OCI-LY1 (cell line): ENCODE data around the gene DLG1.
"Not testable (repeated sequence)": the region's sequence is repeated elsewhere in the genome, so short reads cannot be mapped to it uniquely, and the experiment has no call there.

ENCODE experiments used
- H2AFZ ChIP-seq: fragments of 200-600 bp; sonication (generic), shearing (Covaris generic); 2 replicates; pipeline ENCODE4 v1.6.0; 2014; ENCODE audit warnings: antibody characterized with exemption, mild to moderate bottlenecking, low read length
- H3F3A ChIP-seq: fragments of 200-600 bp; sonication (generic), shearing (Covaris generic); 2 replicates; pipeline ENCODE4 v1.6.0; 2014; ENCODE audit warnings: mild to moderate bottlenecking, antibody characterized with exemption, low read length, moderate library complexity; ENCODE audit not compliant: insufficient read depth
- H3K27ac ChIP-seq: fragments of 200-600 bp; sonication (generic); 2 replicates; pipeline ENCODE4 v1.5.1; 2014; ENCODE audit warnings: low read length, mixed run types, mild to moderate bottlenecking, low read depth; ENCODE audit not compliant: poor library complexity, severe bottlenecking
- H3K27me3 ChIP-seq: fragments of 200-600 bp; sonication (generic); 2 replicates; pipeline ENCODE4 v1.6.0; 2014; ENCODE audit warnings: antibody characterized with exemption, mild to moderate bottlenecking, low read length, moderate library complexity; ENCODE audit not compliant: insufficient read depth
- H3K36me3 ChIP-seq: fragments of 200-600 bp; sonication (generic); 2 replicates; pipeline ENCODE4 v1.6.1; 2014; ENCODE audit warnings: mild to moderate bottlenecking, antibody characterized with exemption, low read length, moderate library complexity, mixed read lengths; ENCODE audit not compliant: insufficient read depth
- H3K4me1 ChIP-seq: fragments of 200-600 bp; sonication (generic); 2 replicates; pipeline ENCODE4 v1.5.1; 2014; ENCODE audit warnings: mild to moderate bottlenecking, low read length, moderate library complexity; ENCODE audit not compliant: insufficient read depth, severe bottlenecking
- H3K4me2 ChIP-seq: fragments of 200-600 bp; sonication (generic), shearing (Covaris generic); 2 replicates; pipeline ENCODE4 v1.6.1; 2014; ENCODE audit warnings: low read length
- H3K4me3 ChIP-seq: fragments of 200-600 bp; sonication (generic); 2 replicates; pipeline ENCODE4 v1.5.1; 2014; ENCODE audit warnings: low read length, low read depth, mild to moderate bottlenecking, mixed read lengths; ENCODE audit not compliant: poor library complexity, severe bottlenecking
- H3K79me2 ChIP-seq: fragments of 200-600 bp; shearing (Covaris generic); 2 replicates; pipeline ENCODE4 v1.6.1; 2016; ENCODE audit warnings: mixed run types, low read length, mixed read lengths; ENCODE audit not compliant: insufficient read depth
- H3K9ac ChIP-seq: fragments of 200-600 bp; sonication (generic), shearing (Covaris generic); 2 replicates; pipeline ENCODE4 v1.6.1; 2014; ENCODE audit warnings: mild to moderate bottlenecking, low read length, mixed read lengths
- H3K9me2 ChIP-seq: fragments of 200-600 bp; sonication (generic), shearing (Covaris generic); 2 replicates; pipeline ENCODE4 v1.6.1; 2014; ENCODE audit warnings: low read depth, mild to moderate bottlenecking, low read length, mixed read lengths
- H3K9me3 ChIP-seq: fragments of 200-600 bp; shearing (Covaris generic); 2 replicates; pipeline ENCODE4 v1.6.1; 2014; ENCODE audit warnings: low read length, mixed read lengths
- H4K20me1 ChIP-seq: fragments of 200-600 bp; sonication (generic), shearing (Covaris generic); 2 replicates; pipeline ENCODE4 v1.6.0; 2016; ENCODE audit warnings: mild to moderate bottlenecking, low read length; ENCODE audit not compliant: insufficient read depth
- CTCF ChIP-seq: fragments of 200-600 bp; sonication (generic), shearing (Covaris generic); IDR thresholded peaks from 2 replicates; pipeline ENCODE4 v1.5.1; 2017; ENCODE audit warnings: mild to moderate bottlenecking, antibody characterized with exemption, low read length, moderate library complexity, mixed read lengths
- EZH2 ChIP-seq: fragments of 200-600 bp; sonication (generic), shearing (Covaris generic); IDR thresholded peaks from 2 replicates; pipeline ENCODE4 v1.8.0; 2017; ENCODE audit warnings: borderline replicate concordance, mixed run types, mild to moderate bottlenecking, antibody characterized with exemption, low read length, moderate library complexity, mixed read lengths

The DLG1 gene

GRCh38 chr3:197202694-197203093, 95.7 kb downstream of the DLG1 start:
- no peaks in the 10 kb centered on the region for H3K36me3 ChIP-seq
- H3K27ac ChIP-seq = no peak overlapping the region
- H3K9ac ChIP-seq = no peak overlapping the region
- no peaks in the 10 kb centered on the region for H4K20me1 ChIP-seq
- H3K4me2 ChIP-seq = no peak overlapping the region
- TF ChIP-seq EZH2 = no peak
- TF ChIP-seq CTCF = no peak
- no peak overlapping the region for H3K4me3 ChIP-seq
- no peaks in the 10 kb centered on the region for H3K9me2 ChIP-seq
- no peak overlapping the region for H2AFZ ChIP-seq
- H3K9me3 ChIP-seq = no peaks in the 10 kb centered on the region
- peaks cover 18% of the 10 kb centered on the region for H3K4me1 ChIP-seq
- peaks cover 96% of the 10 kb centered on the region for H3K79me2 ChIP-seq
- H3K27me3 ChIP-seq = no peaks in the 10 kb centered on the region
- no peaks in the 10 kb centered on the region for H3F3A ChIP-seq

- H3K4me3 ChIP-seq = no peak overlapping the region
- no peak for TF ChIP-seq CTCF
- no peak for TF ChIP-seq EZH2
Measured at GRCh38 chr3:197201791-197202452, 96.5 kb downstream of the DLG1 start.

GRCh38 chr3:197200856-197201255, 97.6 kb downstream of the DLG1 start:
- H3K9ac ChIP-seq, H3K9me2 ChIP-seq, H3K9me3 ChIP-seq, H4K20me1 ChIP-seq, H3K36me3 ChIP-seq, H3K4me3 ChIP-seq, H3F3A ChIP-seq, H3K27me3 ChIP-seq, H3K4me2 ChIP-seq, H3K27ac ChIP-seq, H2AFZ ChIP-seq: not testable (repeated sequence)
- Histone ChIP-seq H3K79me2 (peaks cover 93% of the 10 kb centered on the region), H3K4me1 (peaks cover 18% of the 10 kb centered on the region)

More at GRCh38 chr3:197201791-197202452, 96.5 kb downstream of the DLG1 start:
- H3K36me3 ChIP-seq = no peaks in the 10 kb centered on the region
- no peak overlapping the region for H3K9ac ChIP-seq
- no peaks in the 10 kb centered on the region for H3K9me3 ChIP-seq
- no peak overlapping the region for H3K27ac ChIP-seq
- H3K9me2 ChIP-seq = no peaks in the 10 kb centered on the region
- no peak overlapping the region for H3K4me2 ChIP-seq
- H4K20me1 ChIP-seq = no peaks in the 10 kb centered on the region
- H3F3A ChIP-seq = no peaks in the 10 kb centered on the region
- H3K27me3 ChIP-seq = no peaks in the 10 kb centered on the region
- peaks cover 96% of the 10 kb centered on the region for H3K79me2 ChIP-seq
- peaks cover 18% of the 10 kb centered on the region for H3K4me1 ChIP-seq
- no peak overlapping the region for H2AFZ ChIP-seq

GRCh38 chr3:197197334-197197733, 101.1 kb downstream of the DLG1 start:
- H3K36me3 ChIP-seq = no peaks in the 10 kb centered on the region
- H4K20me1 ChIP-seq = no peaks in the 10 kb centered on the region
- TF ChIP-seq EZH2 = no peak
- no peak for TF ChIP-seq CTCF
- H3K79me2 ChIP-seq = peaks cover 77% of the 10 kb centered on the region
- H3F3A ChIP-seq = no peaks in the 10 kb centered on the region
- H3K27ac ChIP-seq = no peak overlapping the region
- no peaks in the 10 kb centered on the region for H3K27me3 ChIP-seq
- no peak overlapping the region for H3K4me2 ChIP-seq
- H3K9ac ChIP-seq = no peak overlapping the region
- no peaks in the 10 kb centered on the region for H3K9me2 ChIP-seq
- no peaks in the 10 kb centered on the region for H3K4me1 ChIP-seq
- H3K4me3 ChIP-seq = no peak overlapping the region
- no peak overlapping the region for H2AFZ ChIP-seq
- no peaks in the 10 kb centered on the region for H3K9me3 ChIP-seq
